ENCODE measurements around the gene MACROD2.

Gene MACROD2

GRCh38 chr20:15674253-15675060 is 1679.1 kb downstream of the MACROD2 start:
- no peak for DNase-seq

GRCh38 chr20:15675061-15675514 is 1679.8 kb downstream of the MACROD2 start:
- DNase-seq, result no peak

GRCh38 chr20:15675813-15676484 is 1680.6 kb downstream of the MACROD2 start:
- DNase-seq, result no peak

- DNase-seq, result no peak
These were observed 1681.5 kb downstream of the MACROD2 start for GRCh38 chr20:15676815-15677214.

GRCh38 chr20:15682690-15683089 is 1687.4 kb downstream of the MACROD2 start:
- DNase-seq, result no peak

- no peak for DNase-seq
These were observed 1697.3 kb downstream of the MACROD2 start for GRCh38 chr20:15692570-15692969.

- DNase-seq, result no peak
These were observed 1704.3 kb downstream of the MACROD2 start for GRCh38 chr20:15699431-15700146.

- DNase-seq, result no peak
These were observed 1704.9 kb downstream of the MACROD2 start for GRCh38 chr20:15700147-15700765.

GRCh38 chr20:15702161-15702560 is 1706.8 kb downstream of the MACROD2 start:
- DNase-seq, result no peak

- DNase-seq, result no peak
These were observed 1708.0 kb downstream of the MACROD2 start for GRCh38 chr20:15703171-15703911.

GRCh38 chr20:15705975-15706374 is 1710.7 kb downstream of the MACROD2 start:
- DNase-seq, result no peak

GRCh38 chr20:15706719-15707118 is 1711.4 kb downstream of the MACROD2 start:
- no peak for DNase-seq

- DNase-seq, result peak; percentile 77
These were observed 1713.8 kb downstream of the MACROD2 start for GRCh38 chr20:15708984-15709598.

GRCh38 chr20:15710636-15711035 is 1715.3 kb downstream of the MACROD2 start:
- DNase-seq, result no peak

- no peak for DNase-seq
These were observed 1715.9 kb downstream of the MACROD2 start for GRCh38 chr20:15711177-15711576.

GRCh38 chr20:15716256-15716655 is 1720.9 kb downstream of the MACROD2 start:
- no peak for DNase-seq

- no peak for DNase-seq
These were observed 1731.1 kb downstream of the MACROD2 start for GRCh38 chr20:15726416-15726815.

- no peak for DNase-seq
These were observed 1738.7 kb downstream of the MACROD2 start for GRCh38 chr20:15734052-15734451.

- DNase-seq, result no peak
These were observed 1743.7 kb downstream of the MACROD2 start for GRCh38 chr20:15739035-15739434.

- no peak for DNase-seq
These were observed 1744.9 kb downstream of the MACROD2 start for GRCh38 chr20:15740046-15740775.

GRCh38 chr20:15742087-15742486 is 1746.8 kb downstream of the MACROD2 start:
- no peak for DNase-seq

All from stimulated activated CD8-positive, alpha-beta memory T cell treated with anti-CD3 and anti-CD28 coated beads, Interleukin-4, amount 100 ng/mL, for 48 hours (primary cell).